MV-4-11 (cell line): ENCODE results near the gene GIPR.
"Not testable (repeated sequence)": the region's sequence is repeated elsewhere in the genome, so short reads cannot be mapped to it uniquely, and the experiment has no call there.

Source experiments
- DNase-seq: peaks from one replicate; lab custom pipeline; 2025; lab: John Stamatoyannopoulos, UW

GIPR gene

DNA sequence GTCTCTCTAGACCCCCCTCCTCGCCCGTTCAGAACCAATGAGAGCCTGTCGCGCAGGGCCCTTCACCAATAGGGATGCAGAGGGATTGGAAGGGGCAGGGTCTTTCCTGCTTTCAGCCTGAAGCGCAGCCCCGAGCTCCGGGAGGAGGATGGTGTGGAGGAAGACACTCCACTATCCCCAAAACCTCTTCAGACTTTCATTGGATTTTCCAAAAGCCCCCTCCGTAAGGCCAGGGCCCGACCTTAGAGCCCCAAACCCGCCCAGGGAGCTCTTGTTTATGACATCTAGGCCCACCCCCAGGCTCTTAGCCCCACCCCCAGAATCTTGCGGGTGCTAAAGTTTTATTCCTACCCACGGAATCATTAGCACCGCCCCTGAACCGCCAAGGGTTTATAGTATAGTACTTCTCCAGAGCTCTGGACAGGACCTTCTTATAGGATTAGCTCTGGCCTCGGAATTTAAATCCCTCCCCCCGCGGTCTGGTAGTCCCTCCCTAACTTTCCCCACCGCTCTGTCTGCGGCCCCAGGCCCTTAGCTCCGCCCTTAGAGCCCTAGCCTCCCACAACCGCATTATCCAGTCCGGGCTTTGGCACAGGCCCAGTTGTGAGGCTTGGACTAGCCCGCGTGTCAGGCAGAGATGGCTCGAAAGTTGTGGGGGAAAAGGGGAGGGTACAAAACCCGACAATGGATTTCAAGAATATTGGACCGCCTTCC, 22.2 kb upstream of the GIPR start:
- DNase-seq, result peak; percentile 94

DNA sequence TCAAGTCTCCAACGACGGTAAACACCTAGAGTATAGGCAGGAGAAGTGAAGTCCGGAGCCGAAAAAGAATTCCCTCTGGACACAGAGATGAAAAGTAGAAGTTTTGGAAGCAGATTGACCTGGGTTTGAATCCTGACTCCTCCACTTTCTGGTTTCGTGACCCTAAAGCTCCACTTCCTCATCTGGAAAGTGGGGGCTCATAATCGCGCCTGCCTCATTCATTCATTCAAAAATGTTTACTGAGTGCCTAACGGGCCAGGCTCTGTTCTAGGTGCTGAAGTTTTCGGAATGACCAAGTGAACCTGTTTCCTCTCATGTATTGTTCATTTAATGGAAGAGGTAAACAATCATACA, 21.7 kb upstream of the GIPR start:
- peak; percentile 73 for DNase-seq

DNA sequence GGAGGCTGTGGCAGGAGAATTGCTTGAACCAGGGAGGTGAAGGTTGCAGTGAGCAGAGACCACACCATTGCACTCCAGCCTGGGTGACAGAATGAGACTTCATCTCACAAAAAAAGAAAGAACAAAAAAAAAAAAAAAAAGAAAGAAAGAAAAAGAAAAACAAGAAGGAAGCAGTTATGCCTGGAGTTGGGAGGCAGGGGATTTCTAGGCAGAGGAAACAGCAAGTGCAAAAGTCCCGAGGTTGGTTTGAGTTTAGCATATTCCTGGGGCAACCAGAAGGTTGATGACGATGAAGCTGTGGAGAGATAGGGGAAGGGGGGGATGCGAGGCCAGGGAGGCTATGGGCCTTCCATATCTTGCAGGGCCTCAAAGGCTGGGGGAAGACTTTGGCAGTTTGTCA, 17.3 kb upstream of the GIPR start:
- DNase-seq, result no peak

DNA sequence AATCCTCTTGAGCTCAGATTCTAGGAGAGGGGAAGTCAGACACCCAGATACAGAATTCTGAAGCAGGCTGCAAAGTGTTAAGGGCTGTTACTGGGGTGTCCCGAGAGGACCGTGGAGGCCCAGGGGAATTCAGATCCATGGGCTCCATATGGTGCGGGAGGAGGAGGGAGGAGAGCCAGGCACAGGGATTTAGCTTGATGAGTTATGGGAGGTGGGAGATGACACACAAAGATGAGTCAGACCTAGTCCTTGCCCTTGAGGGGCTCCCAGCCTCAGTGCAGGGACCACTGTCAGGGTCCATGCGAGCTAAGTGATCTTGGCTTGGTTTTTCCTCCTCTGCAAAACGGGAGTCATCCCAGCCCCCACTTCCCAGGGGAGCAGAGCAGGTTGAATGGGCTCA, 14.4 kb upstream of the GIPR start:
- DNase-seq, result no peak

DNA sequence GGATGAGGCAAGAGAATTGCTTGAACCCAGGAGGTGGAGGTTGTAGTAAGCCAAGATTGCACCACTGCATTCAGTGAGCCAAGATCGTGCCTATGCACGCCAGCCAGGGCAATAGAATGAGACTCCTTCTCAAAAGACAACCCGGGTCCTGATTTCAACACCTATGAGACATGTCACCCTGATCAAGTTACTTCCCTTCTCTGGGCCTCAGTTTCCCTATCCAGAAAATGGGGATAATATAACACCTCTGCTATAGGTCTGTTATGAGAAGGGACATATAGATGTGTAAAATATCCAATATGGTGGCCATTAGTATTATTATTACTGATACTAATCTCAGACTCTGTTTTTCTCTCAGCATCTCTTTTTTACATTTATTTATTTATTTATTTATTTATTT, 12.9 kb upstream of the GIPR start:
- no peak for DNase-seq

- no peak for DNase-seq
Observed at GRCh38 chr19:45657520-45658167, 10.4 kb upstream of the GIPR start.

GRCh38 chr19:45659096-45659729, 8.8 kb upstream of the GIPR start:
- DNase-seq, result no peak

- DNase-seq, result no peak
Observed at GRCh38 chr19:45660636-45661035, 7.4 kb upstream of the GIPR start.

GRCh38 chr19:45663800-45664199, 4.2 kb upstream of the GIPR start:
- no peak for DNase-seq

DNA sequence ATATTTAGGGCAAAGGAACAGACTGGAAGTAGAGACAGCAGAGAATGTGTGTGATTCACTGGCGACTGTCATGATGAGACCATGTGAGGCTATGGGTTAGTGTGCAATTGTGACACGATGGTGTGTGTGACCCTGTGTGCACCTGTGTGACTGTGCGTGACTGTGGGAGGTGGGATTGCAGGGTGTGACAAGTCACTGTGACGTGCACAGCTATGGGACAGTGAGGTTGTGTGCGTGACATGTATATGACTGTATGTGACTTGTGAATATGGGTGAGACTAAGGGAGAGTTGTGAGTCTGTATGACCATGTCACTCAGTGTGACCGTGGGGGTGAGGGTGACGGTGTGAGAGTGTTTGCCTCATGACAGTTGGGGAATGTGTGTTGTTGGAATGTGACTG, 3.4 kb upstream of the GIPR start:
- no peak for DNase-seq

DNA sequence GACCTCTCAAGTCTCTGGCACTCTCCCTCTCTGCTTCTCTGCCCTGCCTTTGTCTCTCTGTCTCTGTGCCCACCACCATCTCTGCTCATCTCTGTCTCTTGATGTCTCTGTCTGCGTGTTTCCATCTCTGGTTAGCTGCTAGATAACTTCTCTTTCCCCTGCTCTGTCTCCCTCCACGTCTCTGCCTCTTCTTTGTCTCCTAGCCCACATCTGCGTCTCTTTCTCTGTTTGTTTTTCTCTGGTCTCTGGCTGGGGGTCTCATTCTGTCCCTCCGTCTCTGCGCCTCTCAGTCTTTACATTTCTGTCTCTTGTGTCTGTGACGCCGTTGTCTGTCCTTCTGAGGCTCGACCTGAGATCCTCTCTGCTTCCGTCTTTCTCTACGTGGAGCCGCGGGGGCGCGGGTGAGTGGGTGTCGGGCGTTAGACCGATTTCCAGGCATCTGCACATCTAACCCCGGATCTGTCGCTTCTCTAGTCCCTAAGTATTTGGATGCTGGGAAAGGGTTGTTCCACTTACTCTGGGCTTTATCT, 386 bp downstream of the GIPR start:
- no peak for DNase-seq

- peak; percentile 91 for DNase-seq
Observed at GRCh38 chr19:45670670-45671453, 2.8 kb downstream of the GIPR start.

DNA sequence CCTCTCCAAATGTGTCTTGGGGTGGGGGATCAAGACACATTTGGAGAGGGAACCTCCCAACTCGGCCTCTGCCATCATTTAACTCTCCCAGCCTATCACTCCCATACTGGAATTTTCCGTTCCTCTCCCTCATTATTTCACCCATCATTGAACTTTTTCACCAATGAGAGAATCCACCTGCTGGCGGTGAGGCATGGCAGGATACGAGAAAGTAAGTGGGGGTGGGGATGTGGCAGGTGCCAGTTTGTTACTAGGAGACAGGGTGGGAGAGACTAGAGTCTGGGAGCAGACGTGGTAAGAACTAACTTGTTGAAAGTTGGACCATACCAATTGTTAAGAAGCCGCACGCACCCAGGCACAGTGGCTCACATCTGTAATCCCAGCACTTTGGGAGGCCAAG, 6.9 kb downstream of the GIPR start:
- DNase-seq, result no peak

GRCh38 chr19:45676851-45677263, 8.8 kb downstream of the GIPR start:
- DNase-seq, result no peak

GRCh38 chr19:45677351-45678230, 9.6 kb downstream of the GIPR start:
- peak; percentile 56 for DNase-seq

GRCh38 chr19:45681391-45682015, 13.5 kb downstream of the GIPR start:
- DNase-seq, result peak; percentile 80

GRCh38 chr19:45682117-45682516, 14.1 kb downstream of the GIPR start:
- DNase-seq, result no peak

DNA sequence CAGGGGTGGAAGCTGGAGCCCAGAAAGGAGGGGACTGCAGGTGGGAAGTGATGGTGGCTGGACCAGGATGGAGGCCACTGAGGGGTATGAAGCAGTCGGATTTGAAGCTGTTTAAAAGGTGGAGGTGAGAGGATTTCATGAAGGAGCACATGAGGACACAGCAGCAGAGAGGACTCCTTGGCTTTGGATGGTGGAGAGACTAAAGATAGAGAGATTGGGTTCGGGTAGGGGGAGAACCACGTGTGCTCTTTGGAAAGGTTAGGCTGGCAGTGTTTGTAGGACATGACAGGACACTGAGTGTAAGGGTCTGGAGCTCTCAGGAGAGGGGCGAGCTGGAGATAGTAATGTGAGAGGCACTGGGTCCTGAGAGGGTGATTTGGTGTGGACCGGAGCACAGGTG, 14.9 kb downstream of the GIPR start:
- DNase-seq, result no peak

GRCh38 chr19:45685045-45685444, 17.0 kb downstream of the GIPR start:
- DNase-seq, result not testable (repeated sequence)

DNA sequence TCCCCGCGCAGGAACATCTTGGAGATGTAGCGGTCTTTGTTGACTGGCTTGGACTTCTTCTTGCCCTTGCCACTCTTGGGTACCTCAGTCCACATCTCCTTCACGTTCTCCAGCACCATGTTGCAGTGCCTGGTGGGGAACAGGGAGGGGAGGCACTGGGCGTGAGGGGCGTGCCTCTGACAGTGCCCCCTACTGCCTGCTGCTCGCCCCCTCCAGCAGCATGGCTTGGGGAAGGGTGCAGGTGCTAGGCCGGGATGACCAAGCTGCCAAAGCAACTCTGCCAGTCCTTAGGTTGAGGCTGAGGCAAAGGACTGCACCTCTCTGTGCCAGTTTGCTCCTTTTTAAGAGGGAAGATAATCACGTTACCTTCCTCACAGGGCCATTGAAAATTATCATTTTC, 19.6 kb downstream of the GIPR start:
- no peak for DNase-seq
